Measurements from ENCODE around the gene SLC16A2.
"Not testable (repeated sequence)": the region's sequence is repeated elsewhere in the genome, so short reads cannot be mapped to it uniquely, and the experiment has no call there.

Gene SLC16A2

DNA sequence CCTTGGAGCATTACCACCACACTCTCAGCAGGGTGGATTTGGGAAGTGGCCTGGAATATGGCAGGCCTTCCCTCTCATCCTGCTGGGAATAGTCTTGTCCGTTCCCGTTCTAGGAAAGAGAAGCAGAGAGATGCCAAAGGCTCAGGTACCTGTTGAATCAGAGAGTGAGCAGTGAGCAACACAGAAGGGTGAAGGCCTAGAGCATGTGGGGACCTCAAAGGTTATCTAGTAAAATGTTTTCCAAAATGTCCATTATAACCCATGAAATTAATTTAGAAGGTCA is 30.8 kb downstream of the SLC16A2 start:
- Histone ChIP-seq H2AFZ (ENCODE audit: low read length) (no peak overlapping the region), H3K9me2 (replicated peaks; ENCODE audit: low read depth, low read length) (no peaks in the 10 kb centered on the region), H3K9ac (ENCODE audit: low read depth, low read length, poor library complexity, severe bottlenecking) (no peak overlapping the region), H3K4me2 (ENCODE audit: low read depth, low read length, poor library complexity, severe bottlenecking) (no peak overlapping the region), H3K4me1 (ENCODE audit: insufficient read depth, low read length, poor library complexity, severe bottlenecking) (peaks cover 10% of the 10 kb centered on the region), H4K20me1 (ENCODE audit: insufficient read depth, low read length, poor library complexity, severe bottlenecking) (no peaks in the 10 kb centered on the region), H3K9me3 (ENCODE audit: insufficient read depth, low read depth, low read length) (no peaks in the 10 kb centered on the region), H3K4me3 (ENCODE audit: low read length, poor library complexity, severe bottlenecking) (no peak overlapping the region), H3K36me3 (ENCODE audit: insufficient read depth, low read length) (no peaks in the 10 kb centered on the region), H3K27me3 (ENCODE audit: insufficient read depth, low read length, poor library complexity, severe bottlenecking) (no peaks in the 10 kb centered on the region), H3K79me2 (ENCODE audit: insufficient read depth, low read length) (no peaks in the 10 kb centered on the region), H3F3A (ENCODE audit: low read depth) (no peaks in the 10 kb centered on the region)
- TF ChIP-seq CTCF (conservative IDR thresholded peaks at IDR 0.05; ENCODE audit: low read length) (no peak), EZH2phosphoT487 (IDR thresholded peaks at IDR 0.05; ENCODE audit: borderline replicate concordance) (no peak)

- no peaks in the 10 kb centered on the region for H3K27me3 ChIP-seq (ENCODE audit: insufficient read depth, low read length, poor library complexity, severe bottlenecking)
- no peak overlapping the region for H3K4me3 ChIP-seq (ENCODE audit: low read length, poor library complexity, severe bottlenecking)
- no peaks in the 10 kb centered on the region for H3F3A ChIP-seq (ENCODE audit: low read depth)
- H3K4me2 ChIP-seq (ENCODE audit: low read depth, low read length, poor library complexity, severe bottlenecking): no peak overlapping the region
- no peaks in the 10 kb centered on the region for H3K79me2 ChIP-seq (ENCODE audit: insufficient read depth, low read length)
- H3K9me2 ChIP-seq (replicated peaks; ENCODE audit: low read depth, low read length): no peaks in the 10 kb centered on the region
- no peak overlapping the region for H2AFZ ChIP-seq (ENCODE audit: low read length)
- H3K36me3 ChIP-seq (ENCODE audit: insufficient read depth, low read length): no peaks in the 10 kb centered on the region
- no peaks in the 10 kb centered on the region for H4K20me1 ChIP-seq (ENCODE audit: insufficient read depth, low read length, poor library complexity, severe bottlenecking)
- peaks cover 10% of the 10 kb centered on the region for H3K4me1 ChIP-seq (ENCODE audit: insufficient read depth, low read length, poor library complexity, severe bottlenecking)
- no peak overlapping the region for H3K9ac ChIP-seq (ENCODE audit: low read depth, low read length, poor library complexity, severe bottlenecking)
- TF ChIP-seq CTCF (conservative IDR thresholded peaks at IDR 0.05; ENCODE audit: low read length): no peak
- no peak for TF ChIP-seq EZH2phosphoT487 (IDR thresholded peaks at IDR 0.05; ENCODE audit: borderline replicate concordance)
- H3K9me3 ChIP-seq (ENCODE audit: insufficient read depth, low read depth, low read length): no peaks in the 10 kb centered on the region
Measured at GRCh38 chrX:74453178-74453577, 31.9 kb downstream of the SLC16A2 start.

- not testable (repeated sequence) for H3F3A ChIP-seq (ENCODE audit: low read depth); H3K4me1 ChIP-seq (ENCODE audit: insufficient read depth, low read length, poor library complexity, severe bottlenecking); H3K4me3 ChIP-seq (ENCODE audit: low read length, poor library complexity, severe bottlenecking); H4K20me1 ChIP-seq (ENCODE audit: insufficient read depth, low read length, poor library complexity, severe bottlenecking); H3K9me2 ChIP-seq (replicated peaks; ENCODE audit: low read depth, low read length); H3K9ac ChIP-seq (ENCODE audit: low read depth, low read length, poor library complexity, severe bottlenecking); H3K4me2 ChIP-seq (ENCODE audit: low read depth, low read length, poor library complexity, severe bottlenecking); H2AFZ ChIP-seq (ENCODE audit: low read length); H3K27me3 ChIP-seq (ENCODE audit: insufficient read depth, low read length, poor library complexity, severe bottlenecking); H3K9me3 ChIP-seq (ENCODE audit: insufficient read depth, low read depth, low read length); H3K79me2 ChIP-seq (ENCODE audit: insufficient read depth, low read length); H3K36me3 ChIP-seq (ENCODE audit: insufficient read depth, low read length)
Measured at GRCh38 chrX:74454233-74454632, 32.9 kb downstream of the SLC16A2 start.

GRCh38 chrX:74458736-74459135 is 37.4 kb downstream of the SLC16A2 start:
- Histone ChIP-seq H3K79me2 (ENCODE audit: insufficient read depth, low read length) (no peaks in the 10 kb centered on the region), H3K4me1 (ENCODE audit: insufficient read depth, low read length, poor library complexity, severe bottlenecking) (no peaks in the 10 kb centered on the region), H3K27me3 (ENCODE audit: insufficient read depth, low read length, poor library complexity, severe bottlenecking) (no peaks in the 10 kb centered on the region)

More at GRCh38 chrX:74458736-74459135, 37.4 kb downstream of the SLC16A2 start:
- Histone ChIP-seq H4K20me1 (ENCODE audit: insufficient read depth, low read length, poor library complexity, severe bottlenecking) (no peaks in the 10 kb centered on the region), H3K36me3 (ENCODE audit: insufficient read depth, low read length) (no peaks in the 10 kb centered on the region), H3K9ac (ENCODE audit: low read depth, low read length, poor library complexity, severe bottlenecking) (no peak overlapping the region), H3F3A (ENCODE audit: low read depth) (no peaks in the 10 kb centered on the region), H3K9me3 (ENCODE audit: insufficient read depth, low read depth, low read length) (no peaks in the 10 kb centered on the region), H3K9me2 (replicated peaks; ENCODE audit: low read depth, low read length) (no peaks in the 10 kb centered on the region), H2AFZ (ENCODE audit: low read length) (no peak overlapping the region), H3K4me2 (ENCODE audit: low read depth, low read length, poor library complexity, severe bottlenecking) (no peak overlapping the region), H3K4me3 (ENCODE audit: low read length, poor library complexity, severe bottlenecking) (no peak overlapping the region)
- TF ChIP-seq CTCF (conservative IDR thresholded peaks at IDR 0.05; ENCODE audit: low read length) (no peak; the same call in 1 of the 2 replicates), EZH2phosphoT487 (IDR thresholded peaks at IDR 0.05; ENCODE audit: borderline replicate concordance) (no peak)

Data from Loucy (cell line).